ENCODE data around the gene GPAT2.
"Not testable (repeated sequence)": the region's sequence is repeated elsewhere in the genome, so short reads cannot be mapped to it uniquely, and the experiment has no call there.

GRCh38 chr2:96064047-96064675 lies 29.4 kb upstream of the GPAT2 start:
- TF ChIP-seq, protein P1, sequence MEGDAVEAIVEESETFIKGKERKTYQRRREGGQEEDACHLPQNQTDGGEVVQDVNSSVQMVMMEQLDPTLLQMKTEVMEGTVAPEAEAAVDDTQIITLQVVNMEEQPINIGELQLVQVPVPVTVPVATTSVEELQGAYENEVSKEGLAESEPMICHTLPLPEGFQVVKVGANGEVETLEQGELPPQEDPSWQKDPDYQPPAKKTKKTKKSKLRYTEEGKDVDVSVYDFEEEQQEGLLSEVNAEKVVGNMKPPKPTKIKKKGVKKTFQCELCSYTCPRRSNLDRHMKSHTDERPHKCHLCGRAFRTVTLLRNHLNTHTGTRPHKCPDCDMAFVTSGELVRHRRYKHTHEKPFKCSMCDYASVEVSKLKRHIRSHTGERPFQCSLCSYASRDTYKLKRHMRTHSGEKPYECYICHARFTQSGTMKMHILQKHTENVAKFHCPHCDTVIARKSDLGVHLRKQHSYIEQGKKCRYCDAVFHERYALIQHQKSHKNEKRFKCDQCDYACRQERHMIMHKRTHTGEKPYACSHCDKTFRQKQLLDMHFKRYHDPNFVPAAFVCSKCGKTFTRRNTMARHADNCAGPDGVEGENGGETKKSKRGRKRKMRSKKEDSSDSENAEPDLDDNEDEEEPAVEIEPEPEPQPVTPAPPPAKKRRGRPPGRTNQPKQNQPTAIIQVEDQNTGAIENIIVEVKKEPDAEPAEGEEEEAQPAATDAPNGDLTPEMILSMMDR (IDR thresholded peaks at IDR 0.05; ENCODE audit: low read depth, low read length), result not testable (repeated sequence)
- TF ChIP-seq EZH2phosphoT487 (IDR thresholded peaks at IDR 0.05; ENCODE audit: low read depth), result not testable (repeated sequence)
